ENCODE data around the gene CDC34.

Gene CDC34

DNA sequence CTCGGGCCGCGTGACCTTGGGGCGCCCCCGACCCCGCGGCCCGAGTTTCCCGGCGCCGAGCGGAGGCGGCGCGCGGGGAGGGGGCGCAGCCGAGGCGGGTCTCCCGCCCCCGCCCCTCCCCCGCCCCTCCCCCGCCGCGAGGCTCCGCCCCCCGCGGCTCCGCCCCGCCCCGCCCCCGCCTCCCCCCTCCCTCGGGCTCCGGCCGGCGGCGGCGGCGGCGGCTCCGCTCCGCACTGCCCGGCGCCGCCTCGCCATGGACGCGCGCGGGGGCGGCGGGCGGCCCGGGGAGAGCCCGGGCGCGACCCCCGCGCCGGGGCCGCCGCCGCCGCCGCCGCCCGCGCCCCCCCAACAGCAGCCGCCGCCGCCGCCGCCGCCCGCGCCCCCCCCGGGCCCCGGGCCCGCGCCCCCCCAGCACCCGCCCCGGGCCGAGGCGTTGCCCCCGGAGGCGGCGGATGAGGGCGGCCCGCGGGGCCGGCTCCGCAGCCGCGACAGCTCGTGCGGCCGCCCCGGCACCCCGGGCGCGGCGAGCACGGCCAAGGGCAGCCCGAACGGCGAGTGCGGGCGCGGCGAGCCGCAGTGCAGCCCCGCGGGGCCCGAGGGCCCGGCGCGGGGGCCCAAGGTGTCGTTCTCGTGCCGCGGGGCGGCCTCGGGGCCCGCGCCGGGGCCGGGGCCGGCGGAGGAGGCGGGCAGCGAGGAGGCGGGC lies 58.3 kb downstream of the CDC34 start, which contains the start of gene HCN2:
Gene HCN2 (plus strand): TSS at position 189 of the 703 bp plus-strand sequence. CDS start 65 bp downstream, at position 254.
- no peak for DNase-seq

- peak; percentile 32 for DNase-seq
Observed at GRCh38 chr19:590396-590745, 58.8 kb downstream of the CDC34 start.

GRCh38 chr19:590750-591098 lies 59.2 kb downstream of the CDC34 start:
- no peak for DNase-seq

- DNase-seq, result no peak
Observed at GRCh38 chr19:591099-591958, 59.8 kb downstream of the CDC34 start.

All from activated naive CD4-positive, alpha-beta T cell treated with Interleukin-2 at 50 U/mL for 16 hours (primary cell).